ENCODE data around the gene PHF2.

PHF2 gene

GRCh38 chr9:93601063-93601462 is 24.7 kb downstream of the PHF2 start:
- no peak for DNase-seq (ENCODE audit: low read depth in 2 of 2)

- DNase-seq (ENCODE audit: low read depth in 2 of 2): no peak
Observed at GRCh38 chr9:93601666-93602065, 25.3 kb downstream of the PHF2 start.

GRCh38 chr9:93603011-93603410 is 26.6 kb downstream of the PHF2 start:
- no peak for DNase-seq (ENCODE audit: low read depth in 2 of 2)

- no peak for DNase-seq (ENCODE audit: low read depth in 2 of 2)
Observed at GRCh38 chr9:93603906-93604326, 27.5 kb downstream of the PHF2 start.

- no peak for DNase-seq (ENCODE audit: low read depth in 2 of 2)
Observed at GRCh38 chr9:93606187-93606586, 29.8 kb downstream of the PHF2 start.

GRCh38 chr9:93610206-93610605 is 33.8 kb downstream of the PHF2 start:
- no peak for DNase-seq (ENCODE audit: low read depth in 2 of 2)

GRCh38 chr9:93612052-93612795 is 35.8 kb downstream of the PHF2 start:
- DNase-seq (ENCODE audit: low read depth in 2 of 2): no peak

- no peak for DNase-seq (ENCODE audit: low read depth in 2 of 2)
Observed at GRCh38 chr9:93612796-93613154, 36.4 kb downstream of the PHF2 start.

GRCh38 chr9:93613174-93613573 is 36.8 kb downstream of the PHF2 start:
- no peak for DNase-seq (ENCODE audit: low read depth in 2 of 2)

- DNase-seq (ENCODE audit: low read depth in 2 of 2): no peak
Observed at GRCh38 chr9:93613791-93614190, 37.4 kb downstream of the PHF2 start.

GRCh38 chr9:93614830-93615468 is 38.6 kb downstream of the PHF2 start:
- DNase-seq (ENCODE audit: low read depth in 2 of 2): no peak

- DNase-seq (ENCODE audit: low read depth in 2 of 2): no peak
Observed at GRCh38 chr9:93616044-93616443, 39.7 kb downstream of the PHF2 start.

- no peak for DNase-seq (ENCODE audit: low read depth in 2 of 2)
Observed at GRCh38 chr9:93617273-93617672, 40.9 kb downstream of the PHF2 start.

- DNase-seq (ENCODE audit: low read depth in 2 of 2): no peak
Observed at GRCh38 chr9:93619272-93619775, 42.9 kb downstream of the PHF2 start.

- DNase-seq (ENCODE audit: low read depth in 2 of 2): no peak
Observed at GRCh38 chr9:93620041-93620506, 43.7 kb downstream of the PHF2 start.

- DNase-seq (ENCODE audit: low read depth in 2 of 2): no peak
Observed at GRCh38 chr9:93620881-93621820, 44.8 kb downstream of the PHF2 start.

- DNase-seq (ENCODE audit: low read depth in 2 of 2): no peak
Observed at GRCh38 chr9:93621922-93622321, 45.5 kb downstream of the PHF2 start.

- DNase-seq (ENCODE audit: low read depth in 2 of 2): no peak
Observed at GRCh38 chr9:93622691-93623090, 46.3 kb downstream of the PHF2 start.

GRCh38 chr9:93623753-93624152 is 47.4 kb downstream of the PHF2 start:
- no peak for DNase-seq (ENCODE audit: low read depth in 2 of 2)

- no peak for DNase-seq (ENCODE audit: low read depth in 2 of 2)
Observed at GRCh38 chr9:93624431-93624834, 48.0 kb downstream of the PHF2 start.

- DNase-seq (ENCODE audit: low read depth in 2 of 2): no peak
Observed at GRCh38 chr9:93624977-93625376, 48.6 kb downstream of the PHF2 start.

- no peak for DNase-seq (ENCODE audit: low read depth in 2 of 2)
Observed at GRCh38 chr9:93629920-93630319, 53.5 kb downstream of the PHF2 start.

Data from stimulated activated CD4-positive, alpha-beta T cell treated with anti-CD3 and anti-CD28 coated beads, Interleukin-1b, Interleukin-23, amount 100 ng/mL, for 4 hours (primary cell).